WTC11 (cell line): ENCODE measurements around the gene RPL37A. TPM values are rescaled to one million over a fixed set of nuclear protein-coding genes. Genes with fewer than 3 reads are reported as not detected.

Experiments
- ATAC-seq: fragments of 200-7000 bp; cut with Tn5 transposase; 2 replicates; pipeline ENCODE4 v1.10.0; 2021; ENCODE audit warnings: mild to moderate bottlenecking, moderate library complexity
- CTCF ChIA-PET: fragments of 300-600 bp; sonication (Branson Sonifier 250); formaldehyde crosslinking; loops from one replicate; lab custom pipeline; 2021; ENCODE audit warnings: antibody characterized with exemption; lab: Charles Lee
- POLR2A ChIA-PET: fragments of 350-600 bp; sonication (Branson Sonifier 250); formaldehyde crosslinking; loops from one replicate; lab custom pipeline; 2021; ENCODE audit warnings: antibody characterized with exemption; lab: Charles Lee
- DNase-seq: peaks from one replicate; pipeline ENCODE4 v3.0.0; 2021; ENCODE audit warnings: low spot score
- H3K27ac Mint-ChIP-seq: 2 replicates; pipeline ENCODE4 v1.8.0; 2021; ENCODE audit warnings: mixed read lengths
- H3K27me3 Mint-ChIP-seq: 2 replicates; pipeline ENCODE4 v1.8.0; 2021; ENCODE audit warnings: low read depth, mild to moderate bottlenecking, moderate library complexity, mixed read lengths
- H3K36me3 Mint-ChIP-seq: 2 replicates; pipeline ENCODE4 v1.8.0; 2021; ENCODE audit warnings: mixed read lengths
- H3K4me1 Mint-ChIP-seq: 2 replicates; pipeline ENCODE4 v1.8.0; 2022; ENCODE audit warnings: mixed read lengths
- H3K4me3 Mint-ChIP-seq: 2 replicates; pipeline ENCODE4 v1.8.0; 2021; ENCODE audit warnings: mild to moderate bottlenecking, moderate library complexity, mixed read lengths
- H3K9me3 Mint-ChIP-seq: 2 replicates; pipeline ENCODE4 v1.8.0; 2021; ENCODE audit warnings: mixed read lengths
- CREB1 ChIP-seq: sonication (generic); formaldehyde crosslinking; IDR thresholded peaks from 2 replicates; pipeline ENCODE4 v1.8.0; 2023; ENCODE audit warnings: mild to moderate bottlenecking, missing genetic modification reagents
- CREM ChIP-seq: sonication (generic); formaldehyde crosslinking; IDR thresholded peaks from 2 replicates; pipeline ENCODE4 v1.8.1; 2022; ENCODE audit warnings: mild to moderate bottlenecking, missing genetic modification reagents, moderate library complexity
- E2F4 ChIP-seq: sonication (generic); formaldehyde crosslinking; IDR thresholded peaks from 2 replicates; pipeline ENCODE4 v1.8.1; 2022; ENCODE audit warnings: low read depth, mild to moderate bottlenecking, moderate library complexity, missing genetic modification reagents, borderline replicate concordance
- ELF4 ChIP-seq: sonication (generic); formaldehyde crosslinking; IDR thresholded peaks from 2 replicates; pipeline ENCODE4 v1.8.1; 2022; ENCODE audit warnings: low read depth, mild to moderate bottlenecking, moderate library complexity, missing genetic modification reagents
- HMGXB4 ChIP-seq: sonication (generic); formaldehyde crosslinking; IDR thresholded peaks from 2 replicates; pipeline ENCODE4 v1.8.1; 2023; ENCODE audit warnings: mild to moderate bottlenecking, moderate library complexity, missing genetic modification reagents
- KAT7 ChIP-seq: sonication (generic); formaldehyde crosslinking; IDR thresholded peaks from 2 replicates; pipeline ENCODE4 v1.8.1; 2023; ENCODE audit warnings: missing genetic modification reagents, mild to moderate bottlenecking, borderline replicate concordance
- NFATC4 ChIP-seq: fragments of 250-450 bp; sonication (Bioruptor Pico); IDR thresholded peaks from 2 replicates; pipeline ENCODE4 v1.9.0; 2021; ENCODE audit warnings: mild to moderate bottlenecking
- NFE2L1 ChIP-seq: sonication (generic); formaldehyde crosslinking; IDR thresholded peaks from 2 replicates; pipeline ENCODE4 v1.8.1; 2023; ENCODE audit warnings: missing genetic modification reagents
- OVOL2 ChIP-seq: fragments of 250-450 bp; sonication (Bioruptor Pico); IDR thresholded peaks from 2 replicates; pipeline ENCODE4 v1.9.0; 2021; ENCODE audit warnings: mild to moderate bottlenecking, borderline replicate concordance
- PRDM15 ChIP-seq: sonication (generic); formaldehyde crosslinking; IDR thresholded peaks from 2 replicates; pipeline ENCODE4 v1.8.0; 2022; ENCODE audit warnings: missing genetic modification reagents
- PRRX2 ChIP-seq: fragments of 250-450 bp; sonication (Bioruptor Pico); IDR thresholded peaks from 2 replicates; pipeline ENCODE4 v1.8.0; 2021; ENCODE audit warnings: mild to moderate bottlenecking
- TEAD1 ChIP-seq: sonication (generic); formaldehyde crosslinking; IDR thresholded peaks from 2 replicates; pipeline ENCODE4 v1.8.0; 2022; ENCODE audit warnings: mild to moderate bottlenecking, missing genetic modification reagents
- TEAD4 ChIP-seq: sonication (generic); formaldehyde crosslinking; IDR thresholded peaks from 2 replicates; pipeline ENCODE4 v1.8.0; 2022; ENCODE audit warnings: mild to moderate bottlenecking, missing genetic modification reagents
- TP53 ChIP-seq: sonication (generic); formaldehyde crosslinking; IDR thresholded peaks from 2 replicates; pipeline ENCODE4 v1.8.1; 2023; ENCODE audit warnings: mild to moderate bottlenecking, missing genetic modification reagents
- ZNF532 ChIP-seq: fragments of 250-450 bp; sonication (Bioruptor Pico); IDR thresholded peaks from 2 replicates; pipeline ENCODE4 v1.9.0; 2021; ENCODE audit warnings: mild to moderate bottlenecking, borderline replicate concordance
- total RNA-seq: library from RNA; stranded (reverse); gene quantifications from 3 replicates; pipeline ENCODE4 v1.2.3, GENCODE V29; 2021
- TF ChIP-seq, protein P1 (sequence below): fragments of 250-450 bp; sonication (Bioruptor Pico); IDR thresholded peaks from 2 replicates; pipeline ENCODE4 v1.8.0; 2021; ENCODE audit warnings: mild to moderate bottlenecking
- TF ChIP-seq, protein P2 (sequence below): sonication (generic); formaldehyde crosslinking; IDR thresholded peaks from 2 replicates; pipeline ENCODE4 v1.8.1; 2022; ENCODE audit warnings: missing genetic modification reagents, borderline replicate concordance
- TF ChIP-seq, protein P3 (sequence below): sonication (generic); formaldehyde crosslinking; IDR thresholded peaks from 2 replicates; pipeline ENCODE4 v1.8.0; 2023; ENCODE audit warnings: missing genetic modification reagents

The RPL37A gene
- total RNA-seq, 1 experiment from 2014 or later, result 3,135 TPM

DNA sequence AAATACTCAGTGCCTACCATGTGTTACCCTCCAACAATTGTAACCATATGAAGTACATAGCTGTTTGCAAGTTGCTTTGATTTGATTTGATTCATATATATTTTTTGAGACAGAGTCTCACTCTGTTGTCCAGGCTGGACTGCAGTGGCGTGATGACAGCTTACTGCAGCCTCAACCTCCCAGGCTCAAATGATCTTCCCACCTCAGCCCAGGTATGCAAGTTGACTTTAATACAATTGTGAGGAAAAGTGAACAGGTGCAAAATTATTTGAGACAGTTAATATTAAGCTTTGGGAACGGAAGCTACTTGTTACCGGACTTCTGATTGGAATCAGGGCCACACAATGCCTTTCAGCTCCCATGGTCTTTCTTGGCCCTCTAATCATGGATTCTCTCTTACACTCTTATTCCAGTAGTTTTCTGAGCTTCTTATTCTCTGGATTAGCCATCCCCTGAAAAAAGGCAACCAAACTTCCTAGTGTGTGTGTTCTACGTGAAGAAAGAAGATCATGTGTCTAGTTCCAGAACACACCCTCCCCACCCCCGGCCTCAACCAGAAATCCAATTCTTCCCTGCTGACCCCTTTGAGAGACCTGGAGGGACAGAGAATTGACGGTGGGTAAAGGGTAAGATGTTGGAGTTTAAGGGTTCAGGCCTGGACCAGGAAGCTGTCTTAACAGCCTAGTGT is 1.1 kb upstream of the RPL37A start (continued):
- TF ChIP-seq E2F4 (CRISPR knock-in tag) (no peak), KAT7 (no peak), HMGXB4 (no peak), CREM (no peak)
- TF ChIP-seq, protein P1, sequence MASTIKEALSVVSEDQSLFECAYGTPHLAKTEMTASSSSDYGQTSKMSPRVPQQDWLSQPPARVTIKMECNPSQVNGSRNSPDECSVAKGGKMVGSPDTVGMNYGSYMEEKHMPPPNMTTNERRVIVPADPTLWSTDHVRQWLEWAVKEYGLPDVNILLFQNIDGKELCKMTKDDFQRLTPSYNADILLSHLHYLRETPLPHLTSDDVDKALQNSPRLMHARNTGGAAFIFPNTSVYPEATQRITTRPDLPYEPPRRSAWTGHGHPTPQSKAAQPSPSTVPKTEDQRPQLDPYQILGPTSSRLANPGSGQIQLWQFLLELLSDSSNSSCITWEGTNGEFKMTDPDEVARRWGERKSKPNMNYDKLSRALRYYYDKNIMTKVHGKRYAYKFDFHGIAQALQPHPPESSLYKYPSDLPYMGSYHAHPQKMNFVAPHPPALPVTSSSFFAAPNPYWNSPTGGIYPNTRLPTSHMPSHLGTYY, result no peak

DNA sequence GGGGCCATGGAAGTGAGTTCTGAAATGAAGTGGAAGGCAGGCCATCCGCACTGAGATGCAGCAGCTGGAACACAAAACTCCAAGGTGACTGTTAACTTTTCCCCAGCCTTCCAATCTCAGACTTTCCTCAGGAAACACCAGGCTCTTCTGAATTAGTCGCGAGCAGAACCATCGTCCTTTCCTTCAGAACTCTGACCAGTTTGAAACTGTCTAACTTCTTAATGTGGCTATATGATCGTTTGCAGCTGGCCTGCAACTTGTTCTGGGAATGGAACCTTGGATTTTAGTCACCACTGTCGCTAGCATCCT is 620 bp upstream of the RPL37A start:
- no peak for DNase-seq
- Mint-ChIP-seq H3K4me1 (peaks cover 40% of the 10 kb centered on the region), H3K9me3 (no peaks in the 10 kb centered on the region), H3K27ac (peak overlapping the region; percentile 80), H3K4me3 (peak overlapping the region; percentile 96), H3K27me3 (no peaks in the 10 kb centered on the region), H3K36me3 (peaks cover 43% of the 10 kb centered on the region)
- ATAC-seq, result no peak
- TF ChIP-seq PRRX2 (CRISPR knock-in tag) (no peak), TEAD1 (CRISPR knock-in tag) (no peak), CREM (no peak), OVOL2 (no peak), NFE2L1 (CRISPR knock-in tag) (no peak), PRDM15 (CRISPR knock-in tag) (no peak)
- TF ChIP-seq, protein P2, sequence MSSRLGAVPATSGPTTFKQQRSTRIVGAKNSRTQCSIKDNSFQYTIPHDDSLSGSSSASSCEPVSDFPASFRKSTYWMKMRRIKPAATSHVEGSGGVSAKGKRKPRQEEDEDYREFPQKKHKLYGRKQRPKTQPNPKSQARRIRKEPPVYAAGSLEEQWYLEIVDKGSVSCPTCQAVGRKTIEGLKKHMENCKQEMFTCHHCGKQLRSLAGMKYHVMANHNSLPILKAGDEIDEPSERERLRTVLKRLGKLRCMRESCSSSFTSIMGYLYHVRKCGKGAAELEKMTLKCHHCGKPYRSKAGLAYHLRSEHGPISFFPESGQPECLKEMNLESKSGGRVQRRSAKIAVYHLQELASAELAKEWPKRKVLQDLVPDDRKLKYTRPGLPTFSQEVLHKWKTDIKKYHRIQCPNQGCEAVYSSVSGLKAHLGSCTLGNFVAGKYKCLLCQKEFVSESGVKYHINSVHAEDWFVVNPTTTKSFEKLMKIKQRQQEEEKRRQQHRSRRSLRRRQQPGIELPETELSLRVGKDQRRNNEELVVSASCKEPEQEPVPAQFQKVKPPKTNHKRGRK (CRISPR knock-in tag), result no peak
- ChIA-PET POLR2A (interaction anchor here (0.6 to 1.2 kb wide), 5 partner anchors 9 to 198 kb away, joined by 3 to 7 read pairs (median 5); partner anchors contain the start of gene IGFBP5), CTCF (interaction anchor here (1.0 to 1.3 kb wide), 6 partner anchors 19 to 668 kb away, joined by 3 to 5 read pairs (median 4); no protein-coding TSS in a partner anchor)

- peak overlapping the region; percentile 96 for H3K4me3 Mint-ChIP-seq
- H3K27me3 Mint-ChIP-seq, result no peaks in the 10 kb centered on the region
- ChIA-PET CTCF (no interaction called here), POLR2A (no interaction called here)
- H3K9me3 Mint-ChIP-seq, result no peaks in the 10 kb centered on the region
- H3K27ac Mint-ChIP-seq, result peak overlapping the region; percentile 96
- no peak for ATAC-seq
- peaks cover 61% of the 10 kb centered on the region for H3K36me3 Mint-ChIP-seq
- H3K4me1 Mint-ChIP-seq, result peaks cover 46% of the 10 kb centered on the region
- DNase-seq, result no peak
- no peak for TF ChIP-seq ELF4 (CRISPR knock-in tag)
- TF ChIP-seq NFATC4 (CRISPR knock-in tag), result no peak
- no peak for TF ChIP-seq TP53 (CRISPR knock-in tag)
- TF ChIP-seq ZNF532 (CRISPR knock-in tag), result no peak
- no peak for TF ChIP-seq CREB1
- TF ChIP-seq TEAD4 (CRISPR knock-in tag), result no peak
- TF ChIP-seq, protein P3, sequence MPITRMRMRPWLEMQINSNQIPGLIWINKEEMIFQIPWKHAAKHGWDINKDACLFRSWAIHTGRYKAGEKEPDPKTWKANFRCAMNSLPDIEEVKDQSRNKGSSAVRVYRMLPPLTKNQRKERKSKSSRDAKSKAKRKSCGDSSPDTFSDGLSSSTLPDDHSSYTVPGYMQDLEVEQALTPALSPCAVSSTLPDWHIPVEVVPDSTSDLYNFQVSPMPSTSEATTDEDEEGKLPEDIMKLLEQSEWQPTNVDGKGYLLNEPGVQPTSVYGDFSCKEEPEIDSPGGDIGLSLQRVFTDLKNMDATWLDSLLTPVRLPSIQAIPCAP (CRISPR knock-in tag), result no peak
Measured at GRCh38 chr2:216499641-216500218, 1.1 kb downstream of the RPL37A start.
